ENCODE data around the gene KCNJ15. TPM values are rescaled to one million over a fixed set of nuclear protein-coding genes. Genes with fewer than 3 reads are reported as not detected.

KCNJ15 gene
- total RNA-seq, 1 donor from 2014 or later = not detected

- no peaks in the 10 kb centered on the region for H3K36me3 Mint-ChIP-seq (ENCODE audit: unreplicated experiment)
- peaks cover 3% of the 10 kb centered on the region for H3K9me3 Mint-ChIP-seq (ENCODE audit: unreplicated experiment)
- no peak for TF ChIP-seq CTCF (IDR thresholded peaks at IDR 0.05; ENCODE audit: partially characterized antibody, unreplicated experiment)
- H3K4me3 Mint-ChIP-seq (ENCODE audit: unreplicated experiment) = no peak overlapping the region
- no peak for DNase-seq
- H3K27me3 Mint-ChIP-seq (ENCODE audit: unreplicated experiment) = no peaks in the 10 kb centered on the region
- H3K27ac Mint-ChIP-seq (ENCODE audit: unreplicated experiment) = no peak overlapping the region
- no peaks in the 10 kb centered on the region for H3K4me1 Mint-ChIP-seq (ENCODE audit: low read depth, unreplicated experiment)
Measured at GRCh38 chr21:38267991-38268863, 11.4 kb downstream of the KCNJ15 start.

- Mint-ChIP-seq H3K4me3 (ENCODE audit: unreplicated experiment) (no peak overlapping the region), H3K4me1 (ENCODE audit: low read depth, unreplicated experiment) (no peaks in the 10 kb centered on the region), H3K36me3 (ENCODE audit: unreplicated experiment) (no peaks in the 10 kb centered on the region), H3K9me3 (ENCODE audit: unreplicated experiment) (peaks cover 3% of the 10 kb centered on the region), H3K27ac (ENCODE audit: unreplicated experiment) (no peak overlapping the region), H3K27me3 (ENCODE audit: unreplicated experiment) (no peaks in the 10 kb centered on the region)
- DNase-seq = no peak
- TF ChIP-seq CTCF (IDR thresholded peaks at IDR 0.05; ENCODE audit: partially characterized antibody, unreplicated experiment) = no peak
Measured at GRCh38 chr21:38268864-38269575, 12.2 kb downstream of the KCNJ15 start.

- Mint-ChIP-seq H3K36me3 (ENCODE audit: unreplicated experiment) (no peaks in the 10 kb centered on the region), H3K4me1 (ENCODE audit: low read depth, unreplicated experiment) (no peaks in the 10 kb centered on the region), H3K9me3 (ENCODE audit: unreplicated experiment) (peaks cover 3% of the 10 kb centered on the region), H3K4me3 (ENCODE audit: unreplicated experiment) (no peak overlapping the region), H3K27me3 (ENCODE audit: unreplicated experiment) (no peaks in the 10 kb centered on the region), H3K27ac (ENCODE audit: unreplicated experiment) (no peak overlapping the region)
- no peak for TF ChIP-seq CTCF (IDR thresholded peaks at IDR 0.05; ENCODE audit: partially characterized antibody, unreplicated experiment)
- no peak for DNase-seq
Measured at GRCh38 chr21:38269576-38269936, 12.8 kb downstream of the KCNJ15 start.

- Mint-ChIP-seq H3K27ac (ENCODE audit: unreplicated experiment) (no peak overlapping the region), H3K4me3 (ENCODE audit: unreplicated experiment) (no peak overlapping the region), H3K4me1 (ENCODE audit: low read depth, unreplicated experiment) (no peaks in the 10 kb centered on the region), H3K36me3 (ENCODE audit: unreplicated experiment) (no peaks in the 10 kb centered on the region), H3K27me3 (ENCODE audit: unreplicated experiment) (no peaks in the 10 kb centered on the region), H3K9me3 (ENCODE audit: unreplicated experiment) (no peaks in the 10 kb centered on the region)
- no peak for DNase-seq
- no peak for TF ChIP-seq CTCF (IDR thresholded peaks at IDR 0.05; ENCODE audit: partially characterized antibody, unreplicated experiment)
Measured at GRCh38 chr21:38272215-38272614, 15.4 kb downstream of the KCNJ15 start.
